Chondrocyte (in vitro differentiated cells): Measurements from ENCODE around the gene EPHB1. TPM values are rescaled to one million over a fixed set of nuclear protein-coding genes. Genes with fewer than 3 reads are reported as not detected.

ENCODE experiments used
- DNase-seq: peaks from one replicate; pipeline ENCODE4 v3.0.0; 2021; ENCODE audit warnings: mixed read lengths, low spot score
- H3K27ac Mint-ChIP-seq: one replicate; pipeline ENCODE4 v1.8.0; 2021; ENCODE audit warnings: mild to moderate bottlenecking, moderate library complexity, mixed read lengths; ENCODE audit not compliant: unreplicated experiment
- H3K27me3 Mint-ChIP-seq: 2 replicates; pipeline ENCODE4 v1.8.0; 2021; ENCODE audit warnings: low read depth, mixed read lengths
- H3K36me3 Mint-ChIP-seq: 2 replicates; pipeline ENCODE4 v1.8.0; 2021; ENCODE audit warnings: low read depth, mixed read lengths
- H3K4me1 Mint-ChIP-seq: 2 replicates; pipeline ENCODE4 v1.8.0; 2021; ENCODE audit warnings: low read depth, mild to moderate bottlenecking, mixed read lengths
- H3K4me3 Mint-ChIP-seq: one replicate; pipeline ENCODE4 v1.8.0; 2021; ENCODE audit warnings: mild to moderate bottlenecking, moderate library complexity, mixed read lengths; ENCODE audit not compliant: unreplicated experiment
- H3K9me3 Mint-ChIP-seq: 2 replicates; pipeline ENCODE4 v1.8.0; 2021; ENCODE audit warnings: low read depth, mixed read lengths
- total RNA-seq: library from RNA; stranded (reverse); gene quantifications from 3 replicates; pipeline ENCODE4 v1.2.1, GENCODE V29; 2021
- TF ChIP-seq, protein P1 (sequence below): fragments of 200-600 bp; sonication (generic); IDR thresholded peaks from 2 replicates; pipeline ENCODE4 v1.5.0; 2021; ENCODE audit warnings: antibody characterized with exemption, mild to moderate bottlenecking, moderate library complexity

The EPHB1 gene
- total RNA-seq, 1 donor from 2014 or later: 1.7 TPM

DNA sequence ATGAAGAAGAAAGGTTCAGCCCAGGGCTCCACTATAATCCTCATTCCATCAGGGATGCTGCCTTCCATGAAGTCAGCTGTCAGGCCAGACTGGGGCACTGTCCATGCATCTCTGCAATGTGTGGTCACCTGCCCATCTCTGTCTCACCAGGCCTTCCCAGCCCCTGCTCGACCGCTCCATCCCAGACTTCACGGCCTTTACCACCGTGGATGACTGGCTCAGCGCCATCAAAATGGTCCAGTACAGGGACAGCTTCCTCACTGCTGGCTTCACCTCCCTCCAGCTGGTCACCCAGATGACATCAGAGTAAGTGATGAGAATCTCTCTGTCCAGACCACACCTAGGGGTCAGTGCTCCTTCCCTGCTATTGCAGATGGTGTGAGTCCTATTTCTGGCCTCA lies 454.1 kb downstream of the EPHB1 start:
- Mint-ChIP-seq H3K27me3 (no peaks in the 10 kb centered on the region), H3K27ac (no peak overlapping the region), H3K36me3 (no peaks in the 10 kb centered on the region), H3K4me3 (no peak overlapping the region), H3K4me1 (no peaks in the 10 kb centered on the region), H3K9me3 (peaks cover 2% of the 10 kb centered on the region)
- TF ChIP-seq, protein P1, sequence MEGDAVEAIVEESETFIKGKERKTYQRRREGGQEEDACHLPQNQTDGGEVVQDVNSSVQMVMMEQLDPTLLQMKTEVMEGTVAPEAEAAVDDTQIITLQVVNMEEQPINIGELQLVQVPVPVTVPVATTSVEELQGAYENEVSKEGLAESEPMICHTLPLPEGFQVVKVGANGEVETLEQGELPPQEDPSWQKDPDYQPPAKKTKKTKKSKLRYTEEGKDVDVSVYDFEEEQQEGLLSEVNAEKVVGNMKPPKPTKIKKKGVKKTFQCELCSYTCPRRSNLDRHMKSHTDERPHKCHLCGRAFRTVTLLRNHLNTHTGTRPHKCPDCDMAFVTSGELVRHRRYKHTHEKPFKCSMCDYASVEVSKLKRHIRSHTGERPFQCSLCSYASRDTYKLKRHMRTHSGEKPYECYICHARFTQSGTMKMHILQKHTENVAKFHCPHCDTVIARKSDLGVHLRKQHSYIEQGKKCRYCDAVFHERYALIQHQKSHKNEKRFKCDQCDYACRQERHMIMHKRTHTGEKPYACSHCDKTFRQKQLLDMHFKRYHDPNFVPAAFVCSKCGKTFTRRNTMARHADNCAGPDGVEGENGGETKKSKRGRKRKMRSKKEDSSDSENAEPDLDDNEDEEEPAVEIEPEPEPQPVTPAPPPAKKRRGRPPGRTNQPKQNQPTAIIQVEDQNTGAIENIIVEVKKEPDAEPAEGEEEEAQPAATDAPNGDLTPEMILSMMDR: no peak
- no peak for DNase-seq

DNA sequence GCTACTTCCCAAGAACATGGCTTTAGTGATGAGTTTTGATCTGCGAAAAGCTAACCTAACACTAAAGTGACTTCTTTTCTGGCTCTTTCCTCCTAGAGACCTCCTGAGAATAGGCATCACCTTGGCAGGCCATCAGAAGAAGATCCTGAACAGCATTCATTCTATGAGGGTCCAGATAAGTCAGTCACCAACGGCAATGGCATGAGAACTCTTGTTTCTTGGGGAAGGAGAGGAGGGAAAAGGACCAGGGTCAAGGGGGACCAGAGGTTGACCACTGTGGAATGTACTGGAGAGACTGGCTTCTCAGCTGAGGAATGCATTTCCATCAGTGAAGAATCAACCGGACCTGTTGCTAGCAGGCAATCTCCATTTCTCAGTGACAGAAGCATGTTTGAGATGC lies 463.9 kb downstream of the EPHB1 start:
- DNase-seq: no peak

DNA sequence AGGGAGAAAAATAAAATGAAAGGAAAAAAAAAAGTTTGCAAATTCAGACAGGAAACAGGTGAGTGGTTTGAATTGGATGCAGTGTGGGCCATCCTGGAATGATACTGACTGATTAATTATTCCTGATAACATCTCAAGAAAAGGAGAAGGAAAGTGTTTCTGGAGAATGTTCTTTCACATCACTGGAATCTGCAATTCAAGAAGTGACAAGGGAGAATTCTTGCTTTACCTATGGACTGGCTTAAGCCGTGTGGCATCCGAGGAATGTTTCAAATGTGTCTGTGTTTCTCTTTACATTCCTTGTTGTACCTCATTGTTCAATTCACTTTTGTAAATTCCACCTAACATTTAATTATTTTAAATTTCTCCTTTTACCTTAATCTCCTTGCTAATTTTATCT lies 465.0 kb downstream of the EPHB1 start:
- DNase-seq: no peak
- H3K4me3 Mint-ChIP-seq: no peak overlapping the region
- peaks cover 2% of the 10 kb centered on the region for H3K36me3 Mint-ChIP-seq
- peaks cover 9% of the 10 kb centered on the region for H3K9me3 Mint-ChIP-seq
- H3K4me1 Mint-ChIP-seq: no peaks in the 10 kb centered on the region
- H3K27me3 Mint-ChIP-seq: no peaks in the 10 kb centered on the region
- TF ChIP-seq, protein P1: no peak
- no peak overlapping the region for H3K27ac Mint-ChIP-seq

More for the DNA sequence above, 463.9 kb downstream of the EPHB1 start:
- Mint-ChIP-seq H3K4me1 (no peaks in the 10 kb centered on the region), H3K4me3 (no peak overlapping the region), H3K36me3 (peaks cover 2% of the 10 kb centered on the region), H3K27me3 (no peaks in the 10 kb centered on the region), H3K27ac (no peak overlapping the region), H3K9me3 (peaks cover 12% of the 10 kb centered on the region)
- TF ChIP-seq, protein P1: no peak

DNA sequence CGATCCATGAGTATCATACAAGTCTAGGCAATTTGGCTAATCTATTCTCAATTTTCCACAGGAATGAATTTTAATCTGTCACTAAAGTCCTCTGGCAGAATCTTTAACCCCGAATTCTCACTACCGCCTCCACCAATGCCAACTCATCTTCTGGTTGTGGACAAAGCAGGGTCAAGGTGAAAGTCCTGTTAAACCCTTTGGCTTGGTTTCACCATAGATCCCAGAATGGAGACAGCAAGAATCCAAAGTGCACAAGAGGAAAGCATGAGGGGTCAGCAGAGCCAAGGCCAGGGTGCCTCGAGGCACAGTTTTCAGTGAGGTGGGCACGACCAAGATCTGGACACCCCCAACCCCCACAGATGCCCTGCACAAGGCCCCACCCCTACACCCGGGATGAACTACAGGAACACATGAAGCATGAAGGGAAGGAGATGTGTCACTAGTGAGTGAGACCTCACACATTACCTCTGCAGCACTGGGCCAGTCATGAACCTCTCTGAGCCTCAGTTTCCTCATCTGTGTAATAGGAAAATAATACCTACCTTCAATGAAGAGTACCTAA lies 466.2 kb downstream of the EPHB1 start:
- H3K4me3 Mint-ChIP-seq: no peak overlapping the region
- TF ChIP-seq, protein P1: no peak
- no peak for DNase-seq
- no peaks in the 10 kb centered on the region for H3K9me3 Mint-ChIP-seq
- H3K27me3 Mint-ChIP-seq: peaks cover 8% of the 10 kb centered on the region
- H3K4me1 Mint-ChIP-seq: no peaks in the 10 kb centered on the region
- H3K27ac Mint-ChIP-seq: no peak overlapping the region
- H3K36me3 Mint-ChIP-seq: no peaks in the 10 kb centered on the region

DNA sequence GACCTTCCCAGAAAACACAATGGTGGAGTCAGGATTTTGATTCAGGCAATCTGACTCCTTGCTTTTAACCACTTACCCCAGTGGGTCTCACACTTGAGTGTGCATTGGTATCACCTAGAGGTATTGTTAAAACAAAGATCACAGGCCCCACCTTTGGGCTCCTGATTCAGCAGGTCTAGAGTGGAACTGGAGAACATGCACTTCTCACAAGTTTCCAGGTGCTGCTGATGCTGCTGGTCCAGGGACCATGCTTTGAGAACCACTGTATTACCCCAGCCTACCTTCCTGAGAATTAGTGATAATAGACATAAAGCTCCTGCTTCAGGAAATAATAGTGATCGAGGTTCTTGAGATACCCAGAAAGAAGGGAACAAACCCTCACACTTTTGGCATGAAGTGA lies 466.9 kb downstream of the EPHB1 start:
- no peak overlapping the region for H3K27ac Mint-ChIP-seq

More for the DNA sequence above, 466.9 kb downstream of the EPHB1 start:
- TF ChIP-seq, protein P1: no peak
- Mint-ChIP-seq H3K4me3 (no peak overlapping the region), H3K27me3 (peaks cover 10% of the 10 kb centered on the region), H3K4me1 (no peaks in the 10 kb centered on the region), H3K36me3 (no peaks in the 10 kb centered on the region), H3K9me3 (no peaks in the 10 kb centered on the region)
- no peak for DNase-seq
